Kidney (tissue), 14 donors: ENCODE measurements around the gene CSTF2T. TPM values are rescaled to one million over a fixed set of nuclear protein-coding genes. Genes with fewer than 3 reads are reported as not detected.

ENCODE experiments used
- DNase-seq, 5 donors: peaks; one replicate each; pipeline ENCODE4 v3.0.0-alpha.2; 2013 to 2020
- FAIRE-seq: peaks from 2 replicates; lab custom pipeline; 2012; peaks lifted over from hg19 to GRCh38; lab: Jason Lieb, UNC
- H3K27ac ChIP-seq, 2 donors: one replicate each; pipeline ENCODE4 v1.7.0; 2013; ENCODE audit warnings: low read depth in 2 of 2, low read length in 2 of 2, inconsistent platforms in 1 of 2
- H3K27me3 ChIP-seq: one replicate; pipeline ENCODE4 v1.7.1; 2013; ENCODE audit warnings: low read length, inconsistent platforms; ENCODE audit not compliant: control insufficient read depth, insufficient read depth
- H3K36me3 ChIP-seq, 3 donors: one replicate each; pipeline versions ENCODE4 v1.7.0 to v1.7.1; 2013; ENCODE audit warnings: low read length in 3 of 3, control low read depth in 1 of 3, inconsistent platforms in 1 of 3; ENCODE audit not compliant: insufficient read depth in 3 of 3, control insufficient read depth in 2 of 3
- H3K4me1 ChIP-seq, 3 donors: one replicate each; pipeline versions ENCODE4 v1.7.0 to v1.7.1; 2013; ENCODE audit warnings: low read length in 3 of 3, inconsistent platforms in 1 of 3, low read depth in 1 of 3; ENCODE audit not compliant: control insufficient read depth in 2 of 3, insufficient read depth in 2 of 3
- H3K4me3 ChIP-seq, 3 donors: one replicate each; pipeline versions ENCODE4 v1.7.0 to v1.8.1; 2013; ENCODE audit warnings: low read length in 3 of 3, control low read depth in 1 of 3, inconsistent platforms in 1 of 3
- H3K9ac ChIP-seq, 3 donors: one replicate each; pipeline versions ENCODE4 v1.7.0 to v1.7.1; 2013; ENCODE audit warnings: low read length in 3 of 3, control low read depth in 1 of 3, inconsistent platforms in 1 of 3
- H3K9me3 ChIP-seq, 3 donors: one replicate each; pipeline versions ENCODE4 v1.7.0 to v1.7.1; 2013; ENCODE audit warnings: low read length in 3 of 3, control low read depth in 1 of 3, inconsistent platforms in 1 of 3; ENCODE audit not compliant: control insufficient read depth in 2 of 3, insufficient read depth in 1 of 3
- CTCF ChIP-seq: IDR thresholded peaks from 3 replicates; pipeline ENCODE4 v1.5.1; 2012; ENCODE audit warnings: mild to moderate bottlenecking, moderate library complexity, borderline replicate concordance; ENCODE audit not compliant: insufficient read depth; ENCODE audit errors: extremely low read depth
- intact Hi-C: fragments of 100-400 bp; cut with DNase I; formaldehyde crosslinking; loops from one replicate; pipeline ENCODE4 v1.11.1; 2022
- polyA plus RNA-seq: library from polyadenylated mRNA; stranded (reverse); fragments of 350-450 nt; fragmentation: Illumina TruSeq; extraction: RNeasy Lipid Tissue Mini Kit (QIAGEN cat#74804); gene quantifications from one replicate; pipeline ENCODE4 v1.2.3, GENCODE V29; 2014; ENCODE audit warnings: low read depth, low replicate concordance; ENCODE audit not compliant: insufficient read depth
- total RNA-seq: library from RNA; stranded (reverse); fragmentation: NEBNext Ultra II Directional; extraction: Animal tissue kit (Norgen Biotek cat#: 25700); gene quantifications from one replicate; pipeline ENCODE4 v1.2.1, GENCODE V29; 2021
- donor health status: control.
- donor health status: control.
- donor health status: control.
- donor health status: control.
- donor health status: control.
- donor health status: DM: yes; HTN: yes; CAD: no.
- donor health status: Normal renal cell carcinoma (clear cell type).

Gene CSTF2T
- total and polyA plus RNA-seq, 2 donors from 2014 or later, result 11.2 to 24.9 TPM

DNA sequence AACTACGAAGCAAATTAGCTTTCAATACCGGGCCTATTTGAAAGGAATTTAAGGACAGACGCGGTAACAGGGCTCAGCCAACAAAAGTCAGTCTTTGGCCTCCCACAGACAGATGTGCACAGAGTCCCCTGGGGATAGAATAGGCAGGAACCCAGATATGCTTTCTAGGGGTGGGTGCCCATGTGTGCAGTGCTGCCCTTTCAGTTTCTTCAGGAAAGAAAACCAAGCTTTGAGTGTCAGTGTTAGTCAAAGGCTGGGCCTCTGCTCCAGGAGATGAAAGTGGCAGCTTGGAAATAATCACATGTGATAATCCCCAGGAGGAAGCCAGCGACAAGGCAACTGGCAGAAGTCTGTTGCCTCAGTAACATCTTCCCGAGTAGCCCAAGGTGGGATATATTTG lies 43.8 kb upstream of the CSTF2T start:
- Histone ChIP-seq H3K4me1 (no peaks in the 10 kb centered on the region), H3K9ac (no peak overlapping the region), H3K36me3 (no peaks in the 10 kb centered on the region), H3K4me3 (no peak overlapping the region), H3K9me3 (no peaks in the 10 kb centered on the region), H3K27me3 (no peaks in the 10 kb centered on the region), H3K27ac (no peak overlapping the region)
- TF ChIP-seq CTCF, result no peak
- FAIRE-seq (no peak), DNase-seq (no peak)
- intact Hi-C loops, result no loop called here

DNA sequence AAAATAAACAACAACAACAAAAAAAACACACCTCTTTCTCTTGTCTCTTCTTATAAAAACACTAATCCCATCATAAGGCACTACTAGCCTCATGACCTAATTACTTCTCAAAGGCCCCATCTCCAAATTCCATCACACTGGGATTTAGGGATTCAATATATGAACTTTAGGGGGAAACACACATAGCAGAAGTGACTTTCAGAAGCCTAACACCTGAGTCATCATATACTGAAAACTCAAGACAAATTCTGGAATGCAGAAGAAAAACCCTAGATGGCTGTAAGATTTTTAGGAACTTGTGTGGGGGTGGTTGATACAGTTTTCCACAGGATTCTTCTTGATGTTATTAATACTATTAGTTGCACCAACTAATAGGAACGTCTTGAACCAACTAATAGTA lies 33.7 kb upstream of the CSTF2T start:
- Histone ChIP-seq H3K36me3 (no peaks in the 10 kb centered on the region), H3K4me3 (no peak overlapping the region), H3K9ac (no peak overlapping the region), H3K27ac (no peak overlapping the region), H3K27me3 (no peaks in the 10 kb centered on the region), H3K9me3 (no peaks in the 10 kb centered on the region), H3K4me1 (peaks cover 0 to 5% (median 0%) of the 10 kb centered on the region in 3 donors)
- TF ChIP-seq CTCF, result no peak
- intact Hi-C loops, result no loop called here
- FAIRE-seq (no peak), DNase-seq (no peak)

GRCh38 chr10:51729822-51730555 lies 30.6 kb upstream of the CSTF2T start:
- DNase-seq (peak in 2 of 5 donors; percentile 56 to 60), FAIRE-seq (no peak)
- Histone ChIP-seq H3K36me3 (no peaks in the 10 kb centered on the region), H3K27ac (no peak overlapping the region), H3K4me3 (no peak overlapping the region), H3K9ac (no peak overlapping the region), H3K4me1 (peaks cover 0 to 5% (median 0%) of the 10 kb centered on the region in 3 donors), H3K27me3 (no peaks in the 10 kb centered on the region), H3K9me3 (no peaks in the 10 kb centered on the region)
- TF ChIP-seq CTCF, result no peak
- intact Hi-C loops, result no loop called here
